Measurements from ENCODE around the gene TEDC2. TPM values are rescaled to one million over a fixed set of nuclear protein-coding genes. Genes with fewer than 3 reads are reported as not detected.

TEDC2 gene
- total and polyA plus RNA-seq, 9 of the 15 experiments (the other 6 are each of a cell fraction or from before 2014, with no cell fraction given) = 0.75 to 57.0 (median 17.6) TPM

- TF ChIP-seq ZNF3 (CRISPR knock-in tag; IDR thresholded peaks at IDR 0.05) (no peak), ETS1 (conservative IDR thresholded peaks at IDR 0.05; ENCODE audit: control insufficient read depth, low read depth, low read length) (peak; percentile 59; the same call in 1 of the 2 replicates), HNRNPK (IDR thresholded peaks at IDR 0.05; ENCODE audit: low read depth, low read length, poor library complexity, severe bottlenecking) (no peak), C11orf30 (IDR thresholded peaks at IDR 0.05; ENCODE audit: low read depth) (no peak; the same call in 1 of the 2 replicates), RFX5 (IDR thresholded peaks at IDR 0.05; ENCODE audit: low read depth, low read length) (0 out of 2 replicates have a peak, but pooled peaks have one; percentile 27), POLR2H (tag; IDR thresholded peaks at IDR 0.05; ENCODE audit: low read depth) (no peak), PCBP1 (IDR thresholded peaks at IDR 0.05; ENCODE audit: low read depth, low read length, poor library complexity, severe bottlenecking) (peak; percentile 61), RFX1 (IDR thresholded peaks at IDR 0.05) (no peak), ZNF639 (CRISPR knock-in tag; conservative IDR thresholded peaks at IDR 0.05 in 1 of 2, IDR thresholded peaks at IDR 0.05 in 1 of 2) (peak in 1 of 2 experiments; percentile 85; a peak in 2 of 4 replicates), CBFB (CRISPR knock-in tag; IDR thresholded peaks at IDR 0.05) (no peak), ZNF143 (CRISPR knock-in tag; IDR thresholded peaks at IDR 0.05) (no peak), BACH1 (tag; IDR thresholded peaks at IDR 0.05) (no peak), TAF9B (IDR thresholded peaks at IDR 0.05; ENCODE audit: partially characterized antibody) (no peak), FOXA3 (CRISPR knock-in tag; conservative IDR thresholded peaks at IDR 0.05 in 1 of 2, IDR thresholded peaks at IDR 0.05 in 1 of 2) (no peak), CBX2 (IDR thresholded peaks at IDR 0.05; ENCODE audit: insufficient read depth, low read length, poor library complexity, severe bottlenecking) (no peak), PHF20 (IDR thresholded peaks at IDR 0.05; ENCODE audit: partially characterized antibody) (no peak), KDM4B (IDR thresholded peaks at IDR 0.05; ENCODE audit: borderline replicate concordance in 2 of 2, low read depth in 1 of 2) (no peak), GABPA (tag; conservative IDR thresholded peaks at IDR 0.05; ENCODE audit: low read depth) (peak; percentile 93), ATF7 (IDR thresholded peaks at IDR 0.05) (peak; percentile 60), ZBED1 (IDR thresholded peaks at IDR 0.05) (no peak), ZNF830 (CRISPR knock-in tag; IDR thresholded peaks at IDR 0.05) (no peak)
- TF ChIP-seq, protein P1, sequence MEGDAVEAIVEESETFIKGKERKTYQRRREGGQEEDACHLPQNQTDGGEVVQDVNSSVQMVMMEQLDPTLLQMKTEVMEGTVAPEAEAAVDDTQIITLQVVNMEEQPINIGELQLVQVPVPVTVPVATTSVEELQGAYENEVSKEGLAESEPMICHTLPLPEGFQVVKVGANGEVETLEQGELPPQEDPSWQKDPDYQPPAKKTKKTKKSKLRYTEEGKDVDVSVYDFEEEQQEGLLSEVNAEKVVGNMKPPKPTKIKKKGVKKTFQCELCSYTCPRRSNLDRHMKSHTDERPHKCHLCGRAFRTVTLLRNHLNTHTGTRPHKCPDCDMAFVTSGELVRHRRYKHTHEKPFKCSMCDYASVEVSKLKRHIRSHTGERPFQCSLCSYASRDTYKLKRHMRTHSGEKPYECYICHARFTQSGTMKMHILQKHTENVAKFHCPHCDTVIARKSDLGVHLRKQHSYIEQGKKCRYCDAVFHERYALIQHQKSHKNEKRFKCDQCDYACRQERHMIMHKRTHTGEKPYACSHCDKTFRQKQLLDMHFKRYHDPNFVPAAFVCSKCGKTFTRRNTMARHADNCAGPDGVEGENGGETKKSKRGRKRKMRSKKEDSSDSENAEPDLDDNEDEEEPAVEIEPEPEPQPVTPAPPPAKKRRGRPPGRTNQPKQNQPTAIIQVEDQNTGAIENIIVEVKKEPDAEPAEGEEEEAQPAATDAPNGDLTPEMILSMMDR (IDR thresholded peaks at IDR 0.05 in 2 of 3, conservative IDR thresholded peaks at IDR 0.05 in 1 of 3; ENCODE audit: insufficient read depth in 2 of 3, low read depth in 1 of 3, low read length in 3 of 3) = 0 out of 6 replicates have a peak, but pooled peaks of 1 of the 3 experiments have one; percentile 5
Observed at GRCh38 chr16:2459647-2460390, at the start of gene TEDC2 (continued).

Measured in K562 (cell line).